Gastrocnemius medialis (tissue), 4 donors: Measurements from ENCODE around the gene TMEM116. TPM values are rescaled to one million over a fixed set of nuclear protein-coding genes. Genes with fewer than 3 reads are reported as not detected.
"Not testable (repeated sequence)": the region's sequence is repeated elsewhere in the genome, so short reads cannot be mapped to it uniquely, and the experiment has no call there.

Source experiments
- ATAC-seq, 2 donors: fragments of 150-250 bp; one replicate each; pipeline ENCODE4 v1.9.1; 2016
- DNase-seq, 2 donors: peaks; one replicate each; pipeline ENCODE4 v3.0.0-alpha.2; 2019
- H3K27ac ChIP-seq, 4 donors: fragments of 200-600 bp; sonication (generic); 1 replicate in 1 of 4; 2 replicates in 3 of 4; pipeline ENCODE4 v1.5.1; 2016 to 2018; ENCODE audit warnings: mild to moderate bottlenecking in 2 of 4, moderate library complexity in 1 of 4
- H3K27me3 ChIP-seq, 3 donors: fragments of 200-600 bp; sonication (generic) in 2 of 3; 1 replicate in 1 of 3; 2 replicates in 2 of 3; pipeline versions ENCODE4 v1.5.1 to v1.6.0; 2016 to 2019; ENCODE audit warnings: mild to moderate bottlenecking in 1 of 3, moderate library complexity in 1 of 3
- H3K36me3 ChIP-seq, 2 donors: fragments of 200-600 bp; sonication (generic) in 1 of 2; one replicate each; pipeline ENCODE4 v1.5.1; 2017 to 2018
- H3K4me1 ChIP-seq, 2 donors: fragments of 200-600 bp; sonication (generic) in 1 of 2; one replicate each; pipeline ENCODE4 v1.5.1; 2016 to 2017; ENCODE audit warnings: mild to moderate bottlenecking in 2 of 2
- H3K4me3 ChIP-seq, 4 donors: fragments of 200-600 bp; sonication (generic) in 3 of 4; 1 replicate in 1 of 4; 2 replicates in 3 of 4; pipeline ENCODE4 v1.5.1; 2016 to 2019; ENCODE audit warnings: mild to moderate bottlenecking in 2 of 4
- H3K9me3 ChIP-seq, 3 donors: fragments of 200-600 bp; sonication (generic) in 2 of 3; 1 replicate in 1 of 3; 2 replicates in 2 of 3; pipeline ENCODE4 v1.5.1; 2016 to 2019
- CTCF ChIP-seq, 5 experiments: fragments of 450-650 bp in 3 of 5; fragments of 200-600 bp in 2 of 5; sonication (generic) in 2 of 5; IDR thresholded peaks in 4 of 5; conservative IDR thresholded peaks in 1 of 5; 1 replicate in 4 of 5; 2 replicates in 1 of 5; pipeline ENCODE4 v1.5.1; 2016 to 2019; ENCODE audit warnings: antibody characterized with exemption in 5 of 5, mild to moderate bottlenecking in 3 of 5, moderate library complexity in 3 of 5
- POLR2A ChIP-seq, 2 donors: fragments of 450-650 bp; IDR thresholded peaks; one replicate each; pipeline ENCODE4 v1.6.1; 2017; ENCODE audit warnings: antibody characterized with exemption in 2 of 2, mild to moderate bottlenecking in 2 of 2, moderate library complexity in 2 of 2
- in situ Hi-C, 4 donors: fragments of 200-750 bp; cut with MboI; loops; one replicate each; pipeline versions ENCODE4 v1.15.0 to v1.8.0; 2017; ENCODE audit warnings: low sequenced_read_pairs in 4 of 4
- intact Hi-C: fragments of 100-400 bp; cut with DNase I; formaldehyde crosslinking; loops from one replicate; pipeline ENCODE4 v1.15.1; 2023; ENCODE audit warnings: low total_unique reads
- total RNA-seq, 4 donors: library from RNA; depleted of rRNA; stranded (reverse); fragments of >200 nt; gene quantifications; one replicate each; pipeline versions ENCODE4 v1.1.0 to v1.2.3, GENCODE V29; 2016

TMEM116 gene
- total RNA-seq, 4 donors from 2014 or later, result 1.9 to 8.5 (median 4.3) TPM

- H3K36me3 ChIP-seq, result no peaks in the 10 kb centered on the region
- no peaks in the 10 kb centered on the region for H3K4me1 ChIP-seq
- intact Hi-C loops (no loop called here), in situ Hi-C loops (no loop called here)
- no peak for DNase-seq
- H3K27ac ChIP-seq, result no peak overlapping the region
- no peak overlapping the region for H3K4me3 ChIP-seq
- TF ChIP-seq POLR2A (IDR thresholded peaks at IDR 0.05) (no peak), CTCF (IDR thresholded peaks at IDR 0.05 in 4 of 5, conservative IDR thresholded peaks at IDR 0.05 in 1 of 5) (no peak)
- ATAC-seq, result no peak
- H3K9me3 ChIP-seq, result no peaks in the 10 kb centered on the region
- H3K27me3 ChIP-seq, result no peaks in the 10 kb centered on the region
Measured at GRCh38 chr12:111954969-111955368, 58.0 kb downstream of the TMEM116 start.

DNA sequence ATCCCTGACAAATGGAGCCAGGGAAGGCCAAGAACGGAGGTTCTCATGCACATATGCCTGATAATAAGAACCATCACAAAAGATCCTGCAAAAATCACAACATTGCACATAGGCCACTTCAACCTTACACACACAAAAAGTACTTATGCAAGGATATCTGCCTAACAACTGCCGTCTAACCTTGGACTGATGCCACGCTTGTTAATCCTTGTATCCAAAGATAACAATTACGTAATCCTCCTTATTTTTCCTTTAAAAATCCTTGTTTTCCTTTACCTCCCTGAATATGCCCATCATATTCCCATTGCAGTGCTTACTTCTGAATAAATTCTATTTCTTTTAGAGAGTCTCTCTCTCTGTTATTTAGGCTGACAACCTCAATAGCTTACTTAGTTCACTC is 59.5 kb downstream of the TMEM116 start:
- no peak overlapping the region for H3K27ac ChIP-seq
- no peaks in the 10 kb centered on the region for H3K27me3 ChIP-seq
- in situ Hi-C loops (no loop called here), intact Hi-C loops (no loop called here)
- no peaks in the 10 kb centered on the region for H3K36me3 ChIP-seq
- H3K4me3 ChIP-seq, result no peak overlapping the region
- ATAC-seq (no peak), DNase-seq (no peak)
- H3K4me1 ChIP-seq, result no peaks in the 10 kb centered on the region
- no peaks in the 10 kb centered on the region for H3K9me3 ChIP-seq
- no peak for TF ChIP-seq POLR2A (IDR thresholded peaks at IDR 0.05)
- no peak for TF ChIP-seq CTCF (IDR thresholded peaks at IDR 0.05 in 4 of 5, conservative IDR thresholded peaks at IDR 0.05 in 1 of 5)

DNA sequence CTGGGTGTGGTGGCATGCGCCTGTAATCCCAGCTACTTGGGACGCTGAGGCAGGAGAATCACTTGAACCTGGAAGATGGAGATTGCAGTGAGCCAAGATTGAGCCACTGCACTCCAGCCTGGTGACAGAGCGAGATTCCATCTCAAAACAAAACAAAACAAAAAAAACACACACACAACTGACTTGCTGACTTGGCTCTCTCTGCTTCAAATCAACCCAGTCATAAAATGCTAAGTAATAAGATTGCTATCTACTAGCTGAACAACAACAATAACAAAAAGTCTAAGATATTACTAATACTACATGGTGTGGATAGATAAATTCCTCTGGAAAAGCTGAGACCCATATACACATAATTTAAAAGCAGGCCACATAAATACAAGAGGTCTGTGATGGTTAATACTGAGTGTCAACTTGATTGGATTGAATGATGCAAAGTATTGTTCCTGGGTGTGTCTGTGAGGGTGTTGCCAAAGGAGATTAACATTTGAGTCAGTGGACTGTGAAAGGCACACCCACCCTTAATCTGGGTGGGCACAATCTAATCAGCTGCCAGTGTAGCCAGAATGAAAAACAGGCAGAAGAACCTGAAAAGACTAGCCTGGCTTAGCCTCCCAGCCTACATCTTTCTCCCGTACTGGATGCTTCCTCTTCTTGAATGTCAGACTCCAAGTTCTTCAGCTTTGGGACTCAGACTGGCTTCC is 60.7 kb downstream of the TMEM116 start:
- in situ Hi-C loops, intact Hi-C loops, H3K4me1 ChIP-seq, ATAC-seq, H3K4me3 ChIP-seq, H3K27ac ChIP-seq, H3K27me3 ChIP-seq, DNase-seq, H3K9me3 ChIP-seq, H3K36me3 ChIP-seq: not testable (repeated sequence)

- ATAC-seq, H3K27ac ChIP-seq, H3K4me3 ChIP-seq, H3K9me3 ChIP-seq, intact Hi-C loops, DNase-seq, in situ Hi-C loops, H3K4me1 ChIP-seq, H3K27me3 ChIP-seq, H3K36me3 ChIP-seq: not testable (repeated sequence)
Measured at GRCh38 chr12:111950961-111951676, 61.8 kb downstream of the TMEM116 start.

DNA sequence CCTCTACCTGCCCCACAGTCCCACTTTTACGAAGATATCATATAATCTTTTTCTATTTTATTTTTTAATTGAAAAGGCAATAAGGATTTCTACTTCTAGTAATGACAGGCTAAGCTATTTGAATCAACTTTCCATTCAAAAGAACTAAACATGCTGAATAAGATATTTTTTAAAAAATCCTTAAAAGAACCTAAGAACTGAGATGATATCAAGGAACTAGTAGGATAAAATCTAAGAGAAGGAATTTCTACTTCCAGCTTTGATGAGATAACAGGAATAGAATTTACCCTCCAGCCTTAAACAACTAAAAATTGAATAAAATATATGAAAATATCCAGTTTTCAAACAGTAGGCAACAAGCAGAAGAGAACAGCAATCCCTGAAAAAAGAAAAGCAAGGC is 69.0 kb downstream of the TMEM116 start:
- intact Hi-C loops, result loop anchor here (10.0 kb wide), 1 partner anchor 161 kb away; the partner anchor contains the start of gene NAA25

More for the DNA sequence above, 69.0 kb downstream of the TMEM116 start:
- H3K4me1 ChIP-seq, result peaks cover 0 to 2% of the 10 kb centered on the region in 2 donors
- in situ Hi-C loops, result loop anchor here in 1 of 4 donors (10.0 kb wide), 2 partner anchors 71 to 441 kb away; partner anchors contain the start of genes ERP29, HECTD4 and TMEM116
- H3K9me3 ChIP-seq, result no peaks in the 10 kb centered on the region
- no peaks in the 10 kb centered on the region for H3K27me3 ChIP-seq
- ATAC-seq (no peak), DNase-seq (no peak)
- H3K4me3 ChIP-seq, result no peak overlapping the region
- H3K27ac ChIP-seq, result no peak overlapping the region
- TF ChIP-seq CTCF (IDR thresholded peaks at IDR 0.05 in 4 of 5, conservative IDR thresholded peaks at IDR 0.05 in 1 of 5), result no peak
- no peak for TF ChIP-seq POLR2A (IDR thresholded peaks at IDR 0.05)
- no peaks in the 10 kb centered on the region for H3K36me3 ChIP-seq
